HCT116 (cell line): ENCODE data around the gene AGPAT3. TPM values are rescaled to one million over a fixed set of nuclear protein-coding genes. Genes with fewer than 3 reads are reported as not detected.

Source experiments
- ATAC-seq: fragments of 200-7000 bp; cut with Tn5 transposase; 2 replicates; pipeline ENCODE4 v1.9.1; 2020; ENCODE audit warnings: mild to moderate bottlenecking, moderate library complexity
- BruUV-seq: library from RNA; stranded (reverse); fragments of 400-500 nt; replicated peaks from 2 replicates; lab custom pipeline; 2021; lab: Mats Ljungman, UMichigan
- CTCF ChIA-PET: fragments of 300-600 bp; sonication (Branson Sonifier 250); formaldehyde crosslinking; loops from one replicate; lab custom pipeline; 2021; ENCODE audit warnings: antibody characterized with exemption; lab: Charles Lee
- POLR2A ChIA-PET: fragments of 300-600, 350-600 bp; sonication (Branson Sonifier 250); formaldehyde crosslinking; loops from one replicate; lab custom pipeline; 2021; ENCODE audit warnings: antibody characterized with exemption; lab: Charles Lee
- RAD21 ChIA-PET, 2 experiments: fragments of 300-600 bp; sonication (Branson Sonifier 250); formaldehyde crosslinking; loops; one replicate each; lab custom pipeline; 2023; ENCODE audit warnings: low total read pairs in 2 of 2; ENCODE audit not compliant: uncharacterized antibody in 2 of 2, unreplicated experiment in 2 of 2, low non-redundant PET in 1 of 2; lab: Charles Lee
- DNase-seq: peaks from one replicate; pipeline ENCODE4 v3.0.0-alpha.2; 2010; ENCODE audit warnings: low read depth, low spot score
- H2AFZ ChIP-seq: fragments of 200-600 bp; shearing (Covaris generic), sonication (generic); 2 replicates; pipeline ENCODE4 v1.6.1; 2017; ENCODE audit warnings: low read depth, mixed run types, mixed read lengths, antibody characterized with exemption, low read length; ENCODE audit not compliant: poor library complexity, severe bottlenecking
- H3K27ac ChIP-seq: 2 replicates; pipeline ENCODE4 v1.5.1; 2012; ENCODE audit warnings: low read depth, low read length
- H3K27me3 ChIP-seq: fragments of 200-600 bp; sonication (generic); 2 replicates; pipeline ENCODE4 v1.6.1; 2016; ENCODE audit warnings: mixed run types, low read length, mixed read lengths; ENCODE audit not compliant: insufficient read depth
- H3K36me3 ChIP-seq, 2 experiments: fragments of 200-500 bp in 1 of 2; fragments of 200-600 bp in 1 of 2; sonication (Bioruptor generic) in 1 of 2; sonication (generic) in 1 of 2; 2 replicates each; pipeline versions ENCODE4 v1.5.1 to v1.6.1; 2014 to 2016; ENCODE audit warnings: low read length in 2 of 2, inconsistent platforms in 1 of 2, mixed read lengths in 1 of 2, mixed run types in 1 of 2; ENCODE audit not compliant: insufficient read depth in 2 of 2, control insufficient read depth in 1 of 2
- H3K4me1 ChIP-seq, 2 experiments: fragments of 200-600 bp in 1 of 2; sonication (generic) in 1 of 2; 2 replicates each; pipeline versions ENCODE4 v1.5.1 to v1.6.1; 2012 to 2017; ENCODE audit warnings: low read length in 2 of 2, inconsistent platforms in 1 of 2, mild to moderate bottlenecking in 1 of 2, mixed read lengths in 1 of 2, mixed run types in 1 of 2, moderate library complexity in 1 of 2; ENCODE audit not compliant: insufficient read depth in 2 of 2, control insufficient read depth in 1 of 2
- H3K4me2 ChIP-seq: fragments of 200-600 bp; sonication (generic); 2 replicates; pipeline ENCODE4 v1.6.1; 2017; ENCODE audit warnings: mixed run types, low read length, mixed read lengths
- H3K4me3 ChIP-seq, 2 experiments: fragments of 200-600 bp in 1 of 2; sonication (generic) in 1 of 2; replicated peaks in 1 of 2; 2 replicates each; pipeline ENCODE4 v1.5.1; 2011 to 2016; ENCODE audit warnings: low read length in 2 of 2, control low read depth in 1 of 2, low read depth in 1 of 2, mild to moderate bottlenecking in 1 of 2, mixed read lengths in 1 of 2, mixed run types in 1 of 2
- H3K79me2 ChIP-seq: fragments of 200-600 bp; sonication (generic); 2 replicates; pipeline ENCODE4 v1.6.1; 2017; ENCODE audit warnings: mild to moderate bottlenecking, mixed run types, low read length, moderate library complexity, mixed read lengths; ENCODE audit not compliant: insufficient read depth
- H3K9ac ChIP-seq: fragments of 200-600 bp; sonication (generic); 2 replicates; pipeline ENCODE4 v1.6.1; 2016; ENCODE audit warnings: low read length, mixed read lengths
- H3K9me2 ChIP-seq: fragments of 200-600 bp; sonication (generic), shearing (Covaris generic); 2 replicates; pipeline ENCODE4 v1.6.1; 2017; ENCODE audit warnings: mixed run types, mild to moderate bottlenecking, moderate library complexity; ENCODE audit not compliant: insufficient read depth
- H3K9me3 ChIP-seq, 2 experiments: fragments of 200-500 bp in 1 of 2; fragments of 200-600 bp in 1 of 2; sonication (Bioruptor generic) in 1 of 2; sonication (generic) in 1 of 2; 2 replicates each; pipeline ENCODE4 v1.6.1; 2014 to 2017; ENCODE audit warnings: low read length in 2 of 2, mixed read lengths in 2 of 2, inconsistent platforms in 1 of 2, low read depth in 1 of 2, mild to moderate bottlenecking in 1 of 2, mixed run types in 1 of 2, moderate library complexity in 1 of 2; ENCODE audit not compliant: control insufficient read depth in 1 of 2, insufficient read depth in 1 of 2
- H4K20me1 ChIP-seq: fragments of 200-600 bp; sonication (generic), shearing (Covaris generic); 2 replicates; pipeline ENCODE4 v1.6.1; 2017; ENCODE audit warnings: mixed run types, mild to moderate bottlenecking, moderate library complexity; ENCODE audit not compliant: insufficient read depth
- ATF3 ChIP-seq: IDR thresholded peaks from 2 replicates; pipeline ENCODE4 v1.6.1; 2012
- CEBPB ChIP-seq: IDR thresholded peaks from 2 replicates; pipeline ENCODE4 v1.6.1; 2012; ENCODE audit warnings: low read depth
- CTCF ChIP-seq, 3 experiments: fragments of 200-600 bp in 1 of 3; sonication (generic) in 1 of 3; IDR thresholded peaks in 2 of 3; conservative IDR thresholded peaks in 1 of 3; 2 replicates each; pipeline ENCODE4 v1.5.1; 2012 to 2017; ENCODE audit warnings: low read depth in 2 of 3, low read length in 2 of 3, antibody characterized with exemption in 1 of 3, borderline replicate concordance in 1 of 3, control low read depth in 1 of 3, mild to moderate bottlenecking in 1 of 3, mixed read lengths in 1 of 3, mixed run types in 1 of 3, moderate library complexity in 1 of 3; ENCODE audit not compliant: insufficient read depth in 1 of 3
- EGR1 ChIP-seq: IDR thresholded peaks from 2 replicates; pipeline ENCODE4 v1.6.1; 2012; ENCODE audit warnings: low read depth
- ELF1 ChIP-seq: IDR thresholded peaks from 2 replicates; pipeline ENCODE4 v1.6.1; 2012; ENCODE audit warnings: low read depth, borderline replicate concordance
- EZH2 ChIP-seq: fragments of 200-600 bp; sonication (generic); IDR thresholded peaks from 2 replicates; pipeline ENCODE4 v1.6.1; 2017; ENCODE audit warnings: antibody characterized with exemption, mixed run types
- EZH2phosphoT487 ChIP-seq: fragments of 200-600 bp; IDR thresholded peaks from 2 replicates; pipeline ENCODE4 v1.6.1; 2018; ENCODE audit warnings: antibody characterized with exemption, borderline replicate concordance
- JUND ChIP-seq: IDR thresholded peaks from 2 replicates; pipeline ENCODE4 v1.6.1; 2012
- POLR2A ChIP-seq: IDR thresholded peaks from 2 replicates; pipeline ENCODE4 v1.7.0; 2011; ENCODE audit warnings: borderline replicate concordance; ENCODE audit not compliant: insufficient read depth, insufficient read length; ENCODE audit errors: extremely low read depth
- POLR2AphosphoS5 ChIP-seq: IDR thresholded peaks from 2 replicates; pipeline ENCODE4 v1.6.1; 2011; ENCODE audit warnings: mild to moderate bottlenecking, low read depth, low read length, moderate library complexity
- RAD21 ChIP-seq: IDR thresholded peaks from 2 replicates; pipeline ENCODE4 v1.6.1; 2012; ENCODE audit warnings: low read depth, mild to moderate bottlenecking
- SIN3A ChIP-seq: IDR thresholded peaks from 2 replicates; pipeline ENCODE4 v1.6.1; 2012; ENCODE audit warnings: low read depth
- SP1 ChIP-seq: IDR thresholded peaks from 2 replicates; pipeline ENCODE4 v1.6.1; 2012; ENCODE audit warnings: low read depth
- SRF ChIP-seq: IDR thresholded peaks from 2 replicates; pipeline ENCODE4 v1.6.1; 2012; ENCODE audit warnings: low read depth
- TCF7L2 ChIP-seq: IDR thresholded peaks from 2 replicates; pipeline ENCODE4 v1.7.0; 2011; ENCODE audit warnings: borderline replicate concordance, inconsistent platforms; ENCODE audit not compliant: insufficient read depth, insufficient read length; ENCODE audit errors: extremely low read depth
- YY1 ChIP-seq: IDR thresholded peaks from 2 replicates; pipeline ENCODE4 v1.6.1; 2011; ENCODE audit warnings: low read length, low read depth, moderate library complexity, mild to moderate bottlenecking; ENCODE audit not compliant: insufficient replicate concordance; ENCODE audit errors: extremely low read depth
- ZFX ChIP-seq: fragments of 450-650 bp; IDR thresholded peaks from 2 replicates; pipeline ENCODE4 v1.6.1; 2017
- ZNF274 ChIP-seq: fragments of 200-500 bp; sonication (Bioruptor generic); IDR thresholded peaks from 2 replicates; pipeline ENCODE4 v1.6.1; 2014; ENCODE audit warnings: mild to moderate bottlenecking, low read depth, low read length, inconsistent platforms
- intact Hi-C: fragments of 100-400 bp; cut with micrococcal nuclease; formaldehyde crosslinking; loops from 2 replicates; pipeline ENCODE4 v1.10.0; 2022
- total RNA-seq: library from RNA; stranded (reverse); gene quantifications from one replicate; pipeline ENCODE4 v1.2.1, GENCODE V29; 2021; ENCODE audit not compliant: unreplicated experiment

Gene AGPAT3
- total RNA-seq, 1 experiment from 2014 or later, result 54.1 TPM

GRCh38 chr21:43983390-43983789, 118.4 kb downstream of the AGPAT3 start:
- no peak for ATAC-seq

More at GRCh38 chr21:43983390-43983789, 118.4 kb downstream of the AGPAT3 start:
- no peak for DNase-seq
- Histone ChIP-seq H3K9me3 (no peaks in the 10 kb centered on the region), H3K4me1 (no peaks in the 10 kb centered on the region), H3K4me3 (no peak overlapping the region), H3K9ac (no peak overlapping the region), H3K36me3 (no peaks in the 10 kb centered on the region; a peak in 1 of 4 replicates), H3K79me2 (no peaks in the 10 kb centered on the region), H3K4me2 (no peak overlapping the region), H3K9me2 (no peaks in the 10 kb centered on the region), H3K27ac (no peak overlapping the region), H2AFZ (no peak overlapping the region), H3K27me3 (no peaks in the 10 kb centered on the region), H4K20me1 (no peaks in the 10 kb centered on the region)
- BruUV-seq, result no TSS peak
- CTCF ChIA-PET, result no interaction called here
- intact Hi-C loops, result no loop called here
- POLR2A ChIA-PET, result no interaction called here
- RAD21 ChIA-PET, result no interaction called here
- no peak for TF ChIP-seq TCF7L2
- TF ChIP-seq POLR2A, result no peak
- no peak for TF ChIP-seq YY1
- TF ChIP-seq RAD21, result no peak
- no peak for TF ChIP-seq CEBPB
- no peak for TF ChIP-seq CTCF (IDR thresholded peaks at IDR 0.05 in 2 of 3, conservative IDR thresholded peaks at IDR 0.05 in 1 of 3; ENCODE audit: borderline replicate concordance in 1 of 3, insufficient read depth in 1 of 3, low read depth in 2 of 3, low read length in 2 of 3)
- no peak for TF ChIP-seq ZFX
- TF ChIP-seq EZH2phosphoT487, result no peak
- TF ChIP-seq SIN3A, result no peak
- TF ChIP-seq ATF3, result no peak
- TF ChIP-seq SP1, result no peak
- TF ChIP-seq JUND, result no peak
- no peak for TF ChIP-seq POLR2AphosphoS5
- TF ChIP-seq SRF, result no peak
- TF ChIP-seq EZH2, result no peak
- TF ChIP-seq EGR1, result no peak
- no peak for TF ChIP-seq ZNF274
- TF ChIP-seq ELF1, result no peak
